ENCODE results near the gene SLC35F3.

DNA sequence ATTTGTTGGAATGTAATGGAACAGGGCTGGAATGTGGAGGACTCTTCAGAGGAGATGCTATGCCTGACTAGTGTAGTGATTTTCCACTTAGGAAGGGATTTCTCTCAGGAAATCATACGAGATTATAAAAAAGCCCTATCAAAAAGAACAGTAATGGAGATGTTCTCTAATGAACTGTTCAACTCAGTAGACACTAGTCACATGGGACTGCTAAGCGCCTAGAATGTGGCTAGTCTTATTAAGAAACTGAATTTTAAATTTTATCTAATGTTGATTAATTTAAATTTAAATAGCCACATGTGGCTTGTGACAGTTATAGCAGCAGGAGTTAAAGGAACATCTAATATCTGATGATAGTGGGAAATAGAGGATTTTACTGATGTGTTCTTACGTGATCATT, 94.0 kb downstream of the SLC35F3 start:
- TF ChIP-seq, protein P1, sequence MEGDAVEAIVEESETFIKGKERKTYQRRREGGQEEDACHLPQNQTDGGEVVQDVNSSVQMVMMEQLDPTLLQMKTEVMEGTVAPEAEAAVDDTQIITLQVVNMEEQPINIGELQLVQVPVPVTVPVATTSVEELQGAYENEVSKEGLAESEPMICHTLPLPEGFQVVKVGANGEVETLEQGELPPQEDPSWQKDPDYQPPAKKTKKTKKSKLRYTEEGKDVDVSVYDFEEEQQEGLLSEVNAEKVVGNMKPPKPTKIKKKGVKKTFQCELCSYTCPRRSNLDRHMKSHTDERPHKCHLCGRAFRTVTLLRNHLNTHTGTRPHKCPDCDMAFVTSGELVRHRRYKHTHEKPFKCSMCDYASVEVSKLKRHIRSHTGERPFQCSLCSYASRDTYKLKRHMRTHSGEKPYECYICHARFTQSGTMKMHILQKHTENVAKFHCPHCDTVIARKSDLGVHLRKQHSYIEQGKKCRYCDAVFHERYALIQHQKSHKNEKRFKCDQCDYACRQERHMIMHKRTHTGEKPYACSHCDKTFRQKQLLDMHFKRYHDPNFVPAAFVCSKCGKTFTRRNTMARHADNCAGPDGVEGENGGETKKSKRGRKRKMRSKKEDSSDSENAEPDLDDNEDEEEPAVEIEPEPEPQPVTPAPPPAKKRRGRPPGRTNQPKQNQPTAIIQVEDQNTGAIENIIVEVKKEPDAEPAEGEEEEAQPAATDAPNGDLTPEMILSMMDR (IDR thresholded peaks at IDR 0.05 in 4 of 5, conservative IDR thresholded peaks at IDR 0.05 in 1 of 5): no peak
- no peak for TF ChIP-seq POLR2A (IDR thresholded peaks at IDR 0.05)
